ENCODE measurements around the gene PPP3CA.

GRCh38 chr4:101210331-101210730, 137.0 kb downstream of the PPP3CA start:
- TF ChIP-seq CTCF (IDR thresholded peaks at IDR 0.05) (no peak), POLR2AphosphoS5 (IDR thresholded peaks at IDR 0.05) (no peak)
